GM23338 (cell line): ENCODE measurements around the gene GLMP.

Experiments
- CREB1 ChIP-seq: fragments of 250-450 bp; sonication (Bioruptor Pico); IDR thresholded peaks from 2 replicates; pipeline ENCODE4 v1.5.0; 2020; ENCODE audit warnings: low read depth, mild to moderate bottlenecking, moderate library complexity
- EZH2phosphoT487 ChIP-seq: fragments of 200-600 bp; sonication (generic); IDR thresholded peaks from one replicate; pipeline ENCODE4 v1.8.1; 2018; ENCODE audit warnings: antibody characterized with exemption; ENCODE audit not compliant: unreplicated experiment
- JUNB ChIP-seq: IDR thresholded peaks from one replicate; pipeline ENCODE4 v1.6.1; 2016; ENCODE audit warnings: antibody characterized with exemption; ENCODE audit not compliant: unreplicated experiment
- NANOG ChIP-seq: IDR thresholded peaks from 2 replicates; pipeline ENCODE4 v1.6.1; 2016; ENCODE audit warnings: antibody characterized with exemption, borderline replicate concordance
- POLR2AphosphoS5 ChIP-seq: IDR thresholded peaks from 2 replicates; pipeline ENCODE4 v1.6.1; 2016; ENCODE audit warnings: antibody characterized with exemption, low read depth
- REST ChIP-seq: IDR thresholded peaks from one replicate; pipeline ENCODE4 v1.6.1; 2018; ENCODE audit warnings: antibody characterized with exemption; ENCODE audit not compliant: unreplicated experiment
- TF ChIP-seq, protein P1 (sequence below), 2 experiments: fragments of 200-600 bp in 1 of 2; sonication (generic) in 1 of 2; conservative IDR thresholded peaks; 2 replicates each; pipeline versions ENCODE4 v1.5.1 to v1.6.1; 2016 to 2017; ENCODE audit warnings: antibody characterized with exemption in 2 of 2, low read depth in 2 of 2, mild to moderate bottlenecking in 2 of 2, moderate library complexity in 1 of 2

DNA sequence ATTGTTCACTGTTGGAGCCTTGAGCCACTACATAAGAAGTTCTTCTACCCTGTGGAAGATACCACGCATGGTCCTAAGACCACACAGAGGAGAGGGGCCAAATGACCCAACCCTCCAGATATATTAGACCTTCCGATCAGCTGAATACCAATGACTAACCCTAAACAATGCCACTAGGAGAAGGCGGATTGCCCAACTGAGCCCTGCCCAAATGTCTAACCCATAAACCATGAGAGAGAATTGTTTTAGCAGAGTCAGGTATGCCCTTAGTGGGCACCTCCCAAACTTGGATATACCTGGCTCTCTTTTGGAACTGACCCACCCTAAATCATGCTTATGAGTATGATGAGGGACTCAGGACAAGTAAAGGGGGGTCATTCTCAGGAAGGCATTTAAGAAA is 25.2 kb downstream of the GLMP start:
- no peak for TF ChIP-seq EZH2phosphoT487
- TF ChIP-seq, protein P1, sequence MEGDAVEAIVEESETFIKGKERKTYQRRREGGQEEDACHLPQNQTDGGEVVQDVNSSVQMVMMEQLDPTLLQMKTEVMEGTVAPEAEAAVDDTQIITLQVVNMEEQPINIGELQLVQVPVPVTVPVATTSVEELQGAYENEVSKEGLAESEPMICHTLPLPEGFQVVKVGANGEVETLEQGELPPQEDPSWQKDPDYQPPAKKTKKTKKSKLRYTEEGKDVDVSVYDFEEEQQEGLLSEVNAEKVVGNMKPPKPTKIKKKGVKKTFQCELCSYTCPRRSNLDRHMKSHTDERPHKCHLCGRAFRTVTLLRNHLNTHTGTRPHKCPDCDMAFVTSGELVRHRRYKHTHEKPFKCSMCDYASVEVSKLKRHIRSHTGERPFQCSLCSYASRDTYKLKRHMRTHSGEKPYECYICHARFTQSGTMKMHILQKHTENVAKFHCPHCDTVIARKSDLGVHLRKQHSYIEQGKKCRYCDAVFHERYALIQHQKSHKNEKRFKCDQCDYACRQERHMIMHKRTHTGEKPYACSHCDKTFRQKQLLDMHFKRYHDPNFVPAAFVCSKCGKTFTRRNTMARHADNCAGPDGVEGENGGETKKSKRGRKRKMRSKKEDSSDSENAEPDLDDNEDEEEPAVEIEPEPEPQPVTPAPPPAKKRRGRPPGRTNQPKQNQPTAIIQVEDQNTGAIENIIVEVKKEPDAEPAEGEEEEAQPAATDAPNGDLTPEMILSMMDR (conservative IDR thresholded peaks at IDR 0.05; ENCODE audit: low read depth in 2 of 2) = no peak
- TF ChIP-seq POLR2AphosphoS5 = no peak
- TF ChIP-seq JUNB = no peak
- no peak for TF ChIP-seq REST
- no peak for TF ChIP-seq CREB1 (CRISPR knock-in tag)
- TF ChIP-seq NANOG = no peak
